Transverse colon (tissue), 4 donors: ENCODE results near the gene MYO1B. TPM values are rescaled to one million over a fixed set of nuclear protein-coding genes. Genes with fewer than 3 reads are reported as not detected.

Source experiments
- DNase-seq: peaks from one replicate; pipeline ENCODE4 v3.0.0-alpha.2; 2019
- H3K27ac ChIP-seq, 4 donors: fragments of 200-600 bp; sonication (generic); 2 replicates each; pipeline ENCODE4 v1.5.1; 2016 to 2018; ENCODE audit warnings: inconsistent platforms in 4 of 4
- H3K27me3 ChIP-seq: fragments of 200-600 bp; sonication (generic); 2 replicates; pipeline ENCODE4 v1.5.1; 2017; ENCODE audit warnings: inconsistent platforms
- H3K36me3 ChIP-seq, 4 donors: fragments of 200-600 bp; sonication (generic); 2 replicates each; pipeline ENCODE4 v1.5.1; 2017 to 2019; ENCODE audit warnings: inconsistent platforms in 4 of 4
- H3K4me1 ChIP-seq, 4 donors: fragments of 200-600 bp; sonication (generic); 2 replicates each; pipeline ENCODE4 v1.5.1; 2017 to 2020; ENCODE audit warnings: inconsistent platforms in 4 of 4
- H3K4me3 ChIP-seq, 4 donors: fragments of 200-600 bp; sonication (generic); 1 replicate in 1 of 4; 2 replicates in 3 of 4; pipeline versions ENCODE4 v1.5.1 to v1.6.1; 2017 to 2019; ENCODE audit warnings: inconsistent platforms in 4 of 4
- H3K9me3 ChIP-seq, 2 donors: fragments of 200-600 bp; sonication (generic); 2 replicates each; pipeline ENCODE4 v1.5.1; 2017 to 2019; ENCODE audit warnings: inconsistent platforms in 2 of 2
- CTCF ChIP-seq, 5 experiments: fragments of 200-600 bp in 3 of 5; fragments of 450-650 bp in 2 of 5; sonication (generic) in 3 of 5; IDR thresholded peaks; 1 replicate in 2 of 5; 2 replicates in 3 of 5; pipeline ENCODE4 v1.5.1; 2016 to 2017; ENCODE audit warnings: antibody characterized with exemption in 5 of 5, inconsistent platforms in 3 of 5, mild to moderate bottlenecking in 2 of 5, moderate library complexity in 1 of 5
- EP300 ChIP-seq: sonication (generic); formaldehyde crosslinking; IDR thresholded peaks from one replicate; pipeline ENCODE4 v1.6.1; 2017; ENCODE audit warnings: antibody characterized with exemption, low read depth
- POLR2A ChIP-seq: fragments of 450-650 bp; IDR thresholded peaks from one replicate; pipeline ENCODE4 v1.6.1; 2016; ENCODE audit warnings: antibody characterized with exemption, mild to moderate bottlenecking, moderate library complexity
- POLR2AphosphoS5 ChIP-seq, 3 donors: sonication (generic); formaldehyde crosslinking; IDR thresholded peaks; one replicate each; pipeline ENCODE4 v1.6.1; 2016; ENCODE audit warnings: antibody characterized with exemption in 3 of 3
- WGBS, 2 donors: methylation state at CpG; one replicate each; pipeline ENCODE4 v1.1.5; 2018; ENCODE audit warnings: low coverage in 1 of 2; 5-methylcytosine and 5-hydroxymethylcytosine counted together
- in situ Hi-C, 4 donors: fragments of 200-750 bp; cut with MboI; loops; one replicate each; pipeline versions ENCODE4 v1.15.0 to v1.15.1; 2017; ENCODE audit warnings: low sequenced_read_pairs in 3 of 4, low pct_ligation_motif_present in 1 of 4, low pct_unique_long_range_greater_than_20kb in 1 of 4
- intact Hi-C: fragments of 100-400 bp; cut with DNase I; formaldehyde crosslinking; loops from one replicate; pipeline ENCODE4 v1.15.1; 2023; ENCODE audit warnings: low total_unique reads
- total RNA-seq, 4 donors: library from RNA; depleted of rRNA; stranded (reverse); fragments of >200 nt; gene quantifications; one replicate each; pipeline ENCODE4 v1.1.0, GENCODE V29; 2016

The MYO1B gene
- total RNA-seq, 4 donors from 2014 or later, result 17.9 to 37.0 (median 35.0) TPM

GRCh38 chr2:191289049-191289448 lies 43.8 kb downstream of the MYO1B start:
- no peaks in the 10 kb centered on the region for H3K9me3 ChIP-seq
- H3K27ac ChIP-seq, result no peak overlapping the region
- peaks cover 0 to 7% (median 1%) of the 10 kb centered on the region in 4 donors for H3K4me1 ChIP-seq
- 68 to 90% methylated on average over 6 to 7 of the region's 7 CpGs for WGBS, 2 donors
- no peak overlapping the region for H3K4me3 ChIP-seq
- DNase-seq, result no peak
- in situ Hi-C loops, result no loop called here
- no peak for TF ChIP-seq POLR2A
- no peak for TF ChIP-seq CTCF (IDR thresholded peaks at IDR 0.05)
- no peak for TF ChIP-seq POLR2AphosphoS5 (IDR thresholded peaks at IDR 0.05)
- no peak for TF ChIP-seq EP300
- no peaks in the 10 kb centered on the region for H3K27me3 ChIP-seq
- H3K36me3 ChIP-seq, result no peaks in the 10 kb centered on the region
- intact Hi-C loops, result no loop called here

- Histone ChIP-seq H3K4me1 (peaks cover 0 to 19% (median 8%) of the 10 kb centered on the region in 4 donors), H3K27ac (no peak overlapping the region), H3K27me3 (no peaks in the 10 kb centered on the region), H3K4me3 (no peak overlapping the region), H3K36me3 (no peaks in the 10 kb centered on the region), H3K9me3 (no peaks in the 10 kb centered on the region)
- DNase-seq, result no peak
- TF ChIP-seq POLR2A (no peak), CTCF (IDR thresholded peaks at IDR 0.05) (no peak), EP300 (no peak), POLR2AphosphoS5 (IDR thresholded peaks at IDR 0.05) (no peak)
- WGBS, 2 donors, result 57 to 67% methylated on average over 1 to 2 of the region's 2 CpGs
- in situ Hi-C loops (no loop called here), intact Hi-C loops (no loop called here)
Observed at GRCh38 chr2:191291471-191291870, 46.3 kb downstream of the MYO1B start.

DNA sequence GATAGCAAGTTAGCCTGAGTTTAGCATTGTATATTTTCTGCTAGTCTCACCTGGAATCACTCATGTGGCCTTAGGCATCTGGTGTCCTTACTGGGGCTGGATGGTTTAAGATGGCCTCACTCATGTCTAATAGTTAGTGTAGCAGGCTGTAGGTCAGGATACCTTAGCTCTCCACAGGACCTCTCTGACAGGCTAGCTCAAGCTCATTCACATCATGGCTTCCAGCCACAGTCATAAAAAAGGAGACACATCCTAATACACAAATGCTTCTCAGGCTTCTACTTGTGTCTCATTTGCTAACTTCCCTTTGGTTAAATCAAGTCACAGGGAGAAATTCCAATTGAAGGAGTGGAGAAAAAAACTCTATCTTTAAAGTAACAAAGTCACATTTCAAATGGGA lies 47.7 kb downstream of the MYO1B start:
- intact Hi-C loops, result no loop called here
- Histone ChIP-seq H3K9me3 (no peaks in the 10 kb centered on the region), H3K27me3 (no peaks in the 10 kb centered on the region), H3K36me3 (no peaks in the 10 kb centered on the region), H3K4me3 (no peak overlapping the region), H3K27ac (no peak overlapping the region), H3K4me1 (peaks cover 0 to 19% (median 8%) of the 10 kb centered on the region in 4 donors)
- DNase-seq, result no peak
- in situ Hi-C loops, result no loop called here
- TF ChIP-seq POLR2AphosphoS5 (IDR thresholded peaks at IDR 0.05) (no peak), EP300 (no peak), CTCF (IDR thresholded peaks at IDR 0.05) (no peak), POLR2A (no peak)

GRCh38 chr2:191295088-191295487 lies 49.9 kb downstream of the MYO1B start:
- H3K4me1 ChIP-seq, result peaks cover 0 to 19% (median 8%) of the 10 kb centered on the region in 4 donors
- H3K9me3 ChIP-seq, result no peaks in the 10 kb centered on the region
- DNase-seq, result no peak
- WGBS, 2 donors, result 32 to 38% methylated on average over 3 of the region's 3 CpGs
- TF ChIP-seq CTCF (IDR thresholded peaks at IDR 0.05) (no peak), POLR2A (no peak), EP300 (no peak), POLR2AphosphoS5 (IDR thresholded peaks at IDR 0.05) (no peak)
- intact Hi-C loops (no loop called here), in situ Hi-C loops (no loop called here)
- H3K27me3 ChIP-seq, result no peaks in the 10 kb centered on the region
- no peaks in the 10 kb centered on the region for H3K36me3 ChIP-seq
- H3K4me3 ChIP-seq, result no peak overlapping the region
- no peak overlapping the region for H3K27ac ChIP-seq
